Measurements from ENCODE around the gene MRPS30.
"Not testable (repeated sequence)": the region's sequence is repeated elsewhere in the genome, so short reads cannot be mapped to it uniquely, and the experiment has no call there.

Gene MRPS30

GRCh38 chr5:44808435-44809214, at the start of gene MRPS30:
TSS of gene MRPS30 (plus strand) at chr5:44808947. CDS start at chr5:44808963, 16 bp downstream.
- peak; percentile 99 for DNase-seq

- DNase-seq, result no peak
Measured at GRCh38 chr5:44769200-44769876, 39.4 kb upstream of the MRPS30 start.

GRCh38 chr5:44769877-44770209, 38.9 kb upstream of the MRPS30 start:
- no peak for DNase-seq

GRCh38 chr5:44770780-44771717, 37.7 kb upstream of the MRPS30 start:
- no peak for DNase-seq

- DNase-seq, result not testable (repeated sequence)
Measured at GRCh38 chr5:44772397-44772796, 36.4 kb upstream of the MRPS30 start.

GRCh38 chr5:44774279-44774880, 34.4 kb upstream of the MRPS30 start:
- peak; percentile 59 for DNase-seq

DNA sequence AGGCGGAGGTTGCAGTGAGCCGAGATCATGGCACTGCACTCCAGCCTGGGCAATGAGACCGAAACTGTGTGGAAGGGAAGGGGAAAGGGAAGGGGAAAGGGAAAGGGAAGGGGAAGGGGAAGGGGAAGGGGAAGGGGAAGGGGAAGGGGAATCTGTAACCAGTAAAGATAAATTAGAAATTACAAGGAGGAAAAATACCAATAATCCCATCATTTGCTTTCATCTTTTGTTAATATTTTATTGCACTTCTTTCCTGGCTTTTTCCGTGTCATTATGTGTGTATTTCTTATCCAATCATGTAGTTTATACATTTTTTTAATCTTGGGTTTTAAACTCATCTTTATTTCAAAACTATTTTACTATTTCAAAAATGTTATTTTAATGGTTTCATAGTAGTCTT, 29.6 kb upstream of the MRPS30 start:
- DNase-seq, result no peak

- DNase-seq, result no peak
Measured at GRCh38 chr5:44783634-44784315, 25.0 kb upstream of the MRPS30 start.

DNA sequence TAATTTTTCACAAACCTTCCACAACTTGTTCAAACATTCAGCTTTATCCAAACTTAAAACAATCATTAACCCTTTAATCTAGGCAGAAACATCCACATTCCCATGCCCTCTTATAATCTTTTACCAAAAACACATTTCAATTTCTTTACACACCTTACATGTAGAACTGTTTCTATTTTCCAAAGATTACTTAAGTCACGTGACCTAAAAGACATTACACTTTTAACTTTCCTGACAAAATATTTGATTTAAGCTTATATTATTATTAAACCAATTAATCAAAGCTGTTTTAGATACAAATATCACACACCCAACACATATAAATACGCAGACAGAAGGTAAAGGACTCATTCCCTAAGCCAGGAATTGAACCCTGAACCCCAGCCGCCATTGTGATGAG, 21.0 kb upstream of the MRPS30 start:
- DNase-seq, result no peak

GRCh38 chr5:44789372-44789995, 19.3 kb upstream of the MRPS30 start:
- not testable (repeated sequence) for DNase-seq

DNA sequence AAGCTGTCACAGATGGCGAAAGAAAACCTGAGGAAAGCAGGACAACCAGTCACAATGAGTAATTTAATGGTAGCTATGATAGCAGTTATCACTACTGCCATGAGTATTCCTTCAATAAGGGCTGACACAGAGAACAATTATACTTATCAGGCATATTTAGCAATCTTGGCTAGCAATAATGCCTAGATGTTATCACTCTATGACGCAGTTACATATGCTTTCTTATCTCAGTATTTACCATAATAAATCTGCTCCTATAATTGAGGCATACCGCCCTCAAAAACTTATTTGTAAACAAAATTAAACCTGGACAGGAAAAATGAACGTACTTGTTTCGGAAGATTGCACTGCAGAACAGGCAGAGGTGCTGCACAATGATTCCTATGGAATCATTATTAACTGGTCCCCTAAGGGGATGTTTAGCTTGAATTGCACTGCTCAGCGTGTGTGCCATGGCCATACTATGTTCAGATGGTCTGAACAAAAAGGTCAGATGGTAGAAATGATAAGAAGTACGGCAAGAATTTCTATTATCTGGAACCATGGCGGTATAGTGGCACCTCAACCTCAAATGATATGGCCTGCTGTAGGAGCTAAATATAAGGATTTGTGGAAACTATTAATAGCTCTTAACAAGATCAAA, 16.6 kb upstream of the MRPS30 start:
- not testable (repeated sequence) for DNase-seq

DNA sequence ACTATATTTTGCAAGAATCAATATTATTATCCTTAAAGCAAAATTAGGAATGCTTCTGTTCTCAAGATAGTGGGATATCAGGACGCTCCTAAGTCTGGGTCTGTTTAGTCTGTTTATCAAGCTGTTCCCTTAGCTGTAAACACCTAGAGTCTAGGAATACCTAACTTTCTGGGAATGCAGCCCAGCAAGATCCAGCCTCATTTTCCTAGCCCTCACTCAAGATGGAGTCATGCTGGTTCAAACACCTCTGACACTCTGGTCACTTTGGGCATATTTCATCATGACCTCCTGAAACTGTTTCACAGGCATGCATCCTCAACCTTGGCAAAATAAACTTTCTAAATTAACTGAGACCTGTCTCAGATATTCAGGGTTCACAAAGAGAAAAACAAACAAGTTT, 14.4 kb upstream of the MRPS30 start:
- no peak for DNase-seq

DNA sequence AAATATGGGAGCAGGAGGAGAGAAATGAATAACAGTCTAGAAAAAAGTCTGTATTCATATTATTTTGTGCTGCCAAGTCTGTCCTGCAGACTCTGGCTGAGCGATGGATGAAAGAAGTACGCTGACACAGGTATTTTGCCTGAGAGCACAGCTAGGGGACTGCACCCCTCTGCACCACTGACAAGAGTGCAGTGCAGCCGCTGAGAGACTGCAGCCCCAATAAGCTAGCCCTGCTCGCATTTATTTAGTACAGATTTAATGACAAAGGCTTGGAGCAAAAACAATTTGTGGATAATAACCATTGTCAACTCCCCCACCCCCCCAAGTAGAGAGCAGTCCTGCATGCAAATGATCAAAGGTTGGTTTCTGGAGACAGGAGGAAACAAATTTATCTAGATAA, 13.3 kb upstream of the MRPS30 start:
- DNase-seq, result no peak

DNA sequence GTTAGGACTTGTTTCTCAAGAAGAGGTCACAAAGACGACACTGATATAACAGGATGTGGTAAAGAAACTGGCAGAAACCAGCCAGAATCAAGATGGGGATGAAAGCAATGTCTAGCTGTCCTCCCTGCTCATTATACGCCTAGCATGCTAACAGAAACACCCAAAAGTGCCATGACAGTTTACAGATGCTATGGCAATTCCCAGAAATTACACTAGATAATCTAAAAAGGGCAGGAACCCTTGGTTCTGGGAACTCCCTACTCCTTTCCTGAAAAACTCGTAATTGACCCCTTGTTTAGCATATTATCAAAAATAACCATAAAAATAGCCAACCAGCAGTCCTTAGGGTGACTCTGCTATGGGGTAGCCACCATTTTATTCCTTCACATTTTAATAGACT, 10.9 kb upstream of the MRPS30 start:
- no peak for DNase-seq

- DNase-seq, result no peak
Measured at GRCh38 chr5:44801992-44802391, 6.8 kb upstream of the MRPS30 start.

DNA sequence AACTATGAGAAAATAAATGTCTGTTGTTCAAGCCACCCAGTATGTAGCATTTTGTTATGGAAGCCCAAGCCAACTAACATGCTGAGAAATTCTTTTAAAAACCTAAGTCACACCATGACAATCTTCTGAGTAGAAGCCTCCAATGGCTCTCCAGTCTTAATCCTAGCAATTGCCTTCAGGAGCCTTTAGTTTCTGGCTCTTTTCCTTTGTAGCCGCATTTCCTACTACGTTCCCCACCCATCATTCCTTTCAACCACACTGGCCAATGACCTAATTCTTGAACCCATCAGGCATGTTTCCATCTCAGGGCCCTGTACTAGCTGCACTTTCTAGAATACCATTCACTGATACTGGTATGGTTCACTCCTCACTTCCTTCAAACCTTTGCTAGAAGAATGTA, 2.1 kb upstream of the MRPS30 start:
- no peak for DNase-seq

DNA sequence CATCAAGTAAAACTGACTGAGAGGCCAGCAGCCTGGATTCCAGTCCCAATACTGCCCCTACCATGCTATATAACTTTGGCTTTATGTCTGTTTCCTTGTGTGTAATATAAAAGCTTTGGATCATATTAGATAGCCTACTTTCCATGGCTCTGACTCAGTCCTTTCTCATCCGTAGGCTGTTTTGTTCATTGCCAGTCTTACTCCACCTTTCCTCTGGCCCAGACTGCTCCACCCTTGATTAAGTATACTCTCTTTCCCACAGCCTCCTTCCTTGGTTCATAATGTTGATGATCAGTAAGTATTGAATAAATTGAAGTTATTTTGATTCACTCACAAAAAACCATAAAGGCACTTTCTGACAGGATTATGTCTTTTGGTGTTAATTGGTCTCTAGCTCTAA, 1.5 kb upstream of the MRPS30 start:
- no peak for DNase-seq

DNA sequence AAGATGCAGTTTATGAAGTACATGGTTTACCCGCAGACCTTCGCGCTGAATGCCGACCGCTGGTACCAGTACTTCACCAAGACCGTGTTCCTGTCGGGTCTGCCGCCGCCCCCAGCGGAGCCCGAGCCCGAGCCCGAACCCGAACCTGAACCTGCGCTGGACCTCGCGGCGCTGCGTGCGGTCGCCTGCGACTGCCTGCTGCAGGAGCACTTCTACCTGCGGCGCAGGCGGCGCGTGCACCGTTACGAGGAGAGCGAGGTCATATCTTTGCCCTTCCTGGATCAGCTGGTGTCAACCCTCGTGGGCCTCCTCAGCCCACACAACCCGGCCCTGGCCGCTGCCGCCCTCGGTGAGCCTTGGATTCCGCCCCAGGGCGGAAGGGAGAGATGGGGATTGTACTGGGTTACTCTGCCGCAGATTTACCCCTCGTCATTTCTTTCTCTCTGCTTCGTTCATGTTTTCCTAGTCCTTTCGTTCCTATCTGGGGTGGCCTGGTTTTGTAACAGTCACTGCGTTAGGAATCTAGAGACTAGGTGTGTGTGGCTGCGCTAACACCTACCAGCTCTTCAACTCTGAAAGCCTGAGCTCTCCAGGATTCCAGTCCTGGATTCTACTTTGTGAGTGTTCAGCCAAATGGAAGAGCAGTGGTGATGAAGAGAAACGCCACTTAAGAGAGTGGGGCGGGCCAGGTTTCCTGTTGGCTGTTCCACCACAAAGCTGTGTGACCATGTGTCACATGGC, 638 bp downstream of the MRPS30 start:
- peak; percentile 78 for DNase-seq

GRCh38 chr5:44809956-44810420, 1.2 kb downstream of the MRPS30 start:
- DNase-seq, result no peak

GRCh38 chr5:44814761-44815160, 6.0 kb downstream of the MRPS30 start:
- DNase-seq, result no peak

GRCh38 chr5:44821164-44821563, 12.4 kb downstream of the MRPS30 start:
- no peak for DNase-seq
